MV-4-11 (cell line): ENCODE measurements around the gene GSTM4.

ENCODE experiments used
- DNase-seq: peaks from one replicate; lab custom pipeline; 2025; lab: John Stamatoyannopoulos, UW

GSTM4 gene

DNA sequence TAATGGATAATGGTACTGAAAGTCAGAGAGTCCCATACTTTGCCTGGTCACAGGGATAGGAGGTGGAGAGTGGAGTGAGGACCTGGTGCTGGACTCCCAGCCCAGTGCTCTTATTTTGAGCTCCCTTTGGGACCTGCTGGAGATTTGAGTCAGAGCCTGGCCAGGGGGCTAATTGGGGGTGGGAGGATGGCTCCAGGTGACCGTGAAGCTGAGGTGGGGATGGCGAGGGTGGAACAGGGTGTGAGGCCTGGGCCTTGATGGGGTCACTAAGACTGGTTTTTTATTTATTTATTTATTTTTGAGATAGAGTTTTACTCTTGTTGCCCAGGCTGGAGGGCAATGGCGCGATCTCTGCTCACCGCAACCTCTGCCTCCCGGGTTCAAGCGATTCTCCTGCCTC is 18.5 kb upstream of the GSTM4 start:
- DNase-seq, result no peak

DNA sequence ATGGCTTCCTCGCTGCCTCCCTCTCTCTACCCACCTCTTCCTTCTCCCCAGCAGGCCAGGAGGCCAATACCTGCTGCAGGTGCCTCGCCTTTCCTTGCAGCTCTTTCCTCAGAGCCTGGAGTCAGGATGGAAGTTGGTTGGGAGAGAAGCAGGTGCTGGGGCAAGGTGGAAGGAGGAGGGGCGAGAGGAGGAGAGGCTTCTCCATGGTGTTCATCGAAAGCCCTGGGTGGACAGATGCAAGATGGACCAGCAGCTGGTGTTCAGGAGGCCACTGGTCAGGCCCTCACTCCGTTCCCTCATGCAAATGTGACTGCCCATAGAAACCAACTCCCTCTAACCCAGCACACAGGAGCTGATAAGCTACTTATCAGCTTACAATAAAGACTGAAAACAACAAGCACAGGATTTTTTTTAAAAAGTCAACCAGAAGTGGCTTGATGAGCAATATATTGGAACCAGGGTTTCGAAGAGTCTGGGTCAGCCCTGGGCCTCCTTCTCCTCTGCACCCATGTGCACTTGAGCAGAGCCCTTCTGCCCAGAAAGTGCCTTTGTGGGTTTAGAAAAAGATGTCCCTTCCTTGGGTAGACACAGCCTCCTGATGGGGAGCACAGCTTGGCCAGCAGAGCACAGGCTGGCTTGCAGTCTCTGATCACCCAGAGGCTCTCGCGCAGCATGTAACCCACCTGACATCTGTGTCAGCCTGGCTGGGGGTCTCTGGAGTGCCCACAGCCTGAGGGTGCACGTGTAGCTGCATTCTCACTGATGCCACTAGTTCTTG is 16.6 kb upstream of the GSTM4 start:
- DNase-seq, result no peak

GRCh38 chr1:109639841-109640184 is 16.1 kb upstream of the GSTM4 start:
- DNase-seq, result no peak

GRCh38 chr1:109640285-109640865 is 15.5 kb upstream of the GSTM4 start:
- DNase-seq, result peak; percentile 59

DNA sequence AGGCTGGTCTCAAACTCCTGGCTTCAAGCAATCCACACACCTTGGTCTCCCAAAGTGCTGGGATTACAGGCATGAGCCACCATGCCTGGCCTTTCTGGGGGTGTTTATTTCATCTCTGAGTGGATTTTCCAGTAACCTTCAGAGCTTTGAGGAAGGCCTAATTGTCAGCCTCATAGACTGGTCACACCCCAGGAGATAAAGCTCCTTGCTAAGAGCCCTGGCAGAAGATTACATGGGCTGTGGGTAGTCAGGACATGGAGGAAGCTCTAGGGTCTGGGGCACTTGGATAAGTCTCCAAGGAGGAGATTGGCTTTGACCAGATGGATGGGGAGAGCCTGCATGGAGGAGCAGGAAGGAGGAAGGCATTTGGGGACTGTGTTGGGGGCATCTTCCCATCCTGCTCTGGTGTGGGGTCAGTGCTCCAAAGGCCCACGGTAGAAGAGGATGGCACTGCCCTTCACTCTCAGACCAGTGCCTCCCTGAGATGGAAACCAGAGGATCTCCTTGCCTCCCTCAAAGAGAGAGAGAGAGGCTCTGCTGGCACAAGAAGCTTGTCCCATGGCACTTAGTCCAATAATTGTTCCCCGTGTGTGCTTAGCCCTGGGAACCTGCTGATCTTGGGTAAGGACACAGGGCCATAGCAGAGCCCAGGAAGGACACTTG is 14.7 kb upstream of the GSTM4 start:
- DNase-seq, result no peak

GRCh38 chr1:109641861-109642260 is 14.0 kb upstream of the GSTM4 start:
- DNase-seq, result no peak

GRCh38 chr1:109642626-109643025 is 13.3 kb upstream of the GSTM4 start:
- DNase-seq, result no peak

DNA sequence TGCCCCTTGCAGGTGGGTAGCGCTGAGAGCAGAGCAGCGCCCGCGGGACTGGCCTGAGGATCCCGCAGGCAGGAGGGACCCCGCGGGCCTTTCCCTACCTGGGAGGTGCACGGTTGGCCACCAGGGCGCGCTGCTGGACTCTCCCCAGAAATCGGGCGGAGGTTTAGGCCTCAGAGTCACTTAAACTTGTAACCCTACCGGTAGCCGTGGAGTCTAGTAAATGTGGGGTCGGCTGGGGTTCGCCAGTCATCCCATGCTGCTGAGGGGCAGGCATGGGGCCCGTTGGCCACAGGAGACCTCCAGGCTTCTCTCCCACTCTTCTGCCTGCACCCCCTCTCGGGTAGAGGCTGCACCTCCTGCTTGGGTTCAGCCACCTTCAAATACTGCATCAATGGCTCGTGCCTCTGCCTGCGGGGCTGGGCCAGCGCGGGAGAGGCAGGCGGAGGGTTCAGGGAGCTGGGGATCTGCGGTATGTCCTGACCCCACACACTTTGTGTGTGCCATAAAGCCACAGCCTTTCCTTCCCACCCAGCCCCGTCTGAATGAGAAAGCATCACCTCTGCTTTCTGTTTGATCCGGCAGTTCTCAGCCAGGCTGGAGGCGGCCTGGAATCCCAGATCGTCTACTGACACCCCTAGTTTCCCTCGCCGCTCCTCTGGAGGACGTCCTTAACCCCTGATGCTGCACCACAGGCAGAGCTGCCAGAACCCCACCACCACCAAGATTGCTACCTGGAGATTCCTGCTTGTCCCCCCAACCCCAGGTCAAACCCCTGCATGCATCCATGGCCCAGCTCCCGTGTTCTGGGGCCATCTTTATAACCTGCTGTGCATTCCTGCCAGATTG is 12.3 kb upstream of the GSTM4 start:
- DNase-seq, result peak; percentile 59

DNA sequence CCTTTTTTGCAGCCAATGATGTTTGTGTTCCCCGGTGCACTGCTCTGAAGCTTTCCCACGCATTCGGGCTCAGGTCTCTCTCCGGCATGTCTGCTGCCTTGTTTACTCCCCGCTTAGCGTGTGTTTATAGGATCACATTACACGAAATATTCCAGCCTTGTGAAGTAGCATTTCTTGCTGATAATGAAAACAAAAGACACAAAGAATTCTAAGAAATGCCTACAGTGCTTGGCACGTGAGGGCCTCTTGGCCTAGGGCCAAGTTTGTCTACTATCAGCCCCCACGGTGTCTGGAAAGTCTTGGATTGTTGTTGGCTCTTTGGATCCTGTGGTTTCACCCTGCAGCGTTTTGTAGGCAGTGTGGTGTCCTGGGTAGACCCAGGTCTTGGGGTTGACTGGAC is 11.2 kb upstream of the GSTM4 start:
- DNase-seq, result no peak

GRCh38 chr1:109649491-109649914 is 6.4 kb upstream of the GSTM4 start:
- DNase-seq, result peak; percentile 8

GRCh38 chr1:109650609-109651008 is 5.3 kb upstream of the GSTM4 start:
- no peak for DNase-seq

DNA sequence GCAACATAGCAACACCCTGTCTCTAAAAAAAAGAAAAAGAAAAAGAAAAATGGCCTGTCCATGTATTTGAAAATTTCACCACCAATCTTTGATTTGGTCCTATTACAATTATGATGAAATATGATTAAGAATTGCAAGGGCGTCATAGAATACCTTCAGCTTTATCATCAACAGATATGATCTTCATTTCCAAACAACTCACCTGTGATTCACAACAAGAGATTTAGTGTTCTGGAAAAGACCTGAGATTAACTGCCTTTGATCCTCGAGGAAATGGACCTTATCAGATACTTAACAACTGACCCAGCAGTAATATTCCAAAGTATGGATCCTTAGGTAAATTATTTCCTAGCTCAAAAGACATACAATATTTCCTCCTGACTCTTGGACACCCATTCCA is 3.5 kb upstream of the GSTM4 start:
- no peak for DNase-seq

- no peak for DNase-seq
Observed at GRCh38 chr1:109653306-109653705, 2.6 kb upstream of the GSTM4 start.

- DNase-seq, result no peak
Observed at GRCh38 chr1:109654519-109654918, 1.4 kb upstream of the GSTM4 start.

- DNase-seq, result no peak
Observed at GRCh38 chr1:109657395-109657794, 1.5 kb downstream of the GSTM4 start.

DNA sequence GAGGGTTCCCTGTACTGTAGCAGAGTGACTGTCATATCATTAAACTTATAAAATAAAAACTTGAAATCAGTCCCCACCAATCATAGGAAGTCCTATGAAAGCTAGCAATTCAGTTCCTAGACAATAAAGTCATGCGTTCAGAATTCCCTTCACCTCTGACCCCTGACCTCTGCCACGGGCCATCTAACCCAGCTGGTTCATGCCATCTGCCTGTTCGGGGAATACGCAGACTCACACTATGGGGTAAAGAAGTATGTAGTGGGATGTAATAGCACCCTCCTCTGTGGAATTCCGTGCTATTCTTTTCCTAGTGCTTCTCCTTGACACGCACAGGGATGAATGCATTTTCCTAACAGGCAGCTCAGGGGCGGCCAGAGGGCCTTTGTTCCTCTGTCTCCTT is 2.1 kb downstream of the GSTM4 start:
- DNase-seq, result no peak

DNA sequence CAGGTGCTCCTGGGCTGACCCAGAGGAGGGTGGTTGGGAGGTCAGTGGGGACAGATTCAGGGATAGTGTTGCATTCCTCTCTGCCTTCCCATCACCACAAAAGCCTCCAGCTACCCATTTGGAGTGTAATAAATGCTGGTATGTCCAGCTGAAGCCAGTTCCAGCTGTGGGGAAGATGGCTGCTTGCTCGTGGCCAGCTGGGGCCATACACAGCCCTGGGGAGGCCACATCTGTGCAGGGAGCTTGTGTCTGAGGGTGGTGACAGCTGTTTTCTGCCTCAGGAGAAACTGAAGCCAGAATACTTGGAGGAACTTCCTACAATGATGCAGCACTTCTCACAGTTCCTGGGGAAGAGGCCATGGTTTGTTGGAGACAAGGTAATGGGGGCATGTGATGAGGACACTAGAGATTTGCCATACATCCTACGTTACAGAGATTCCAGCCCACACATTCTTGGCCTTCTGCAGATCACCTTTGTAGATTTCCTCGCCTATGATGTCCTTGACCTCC is 2.7 kb downstream of the GSTM4 start:
- peak; percentile 27 for DNase-seq

DNA sequence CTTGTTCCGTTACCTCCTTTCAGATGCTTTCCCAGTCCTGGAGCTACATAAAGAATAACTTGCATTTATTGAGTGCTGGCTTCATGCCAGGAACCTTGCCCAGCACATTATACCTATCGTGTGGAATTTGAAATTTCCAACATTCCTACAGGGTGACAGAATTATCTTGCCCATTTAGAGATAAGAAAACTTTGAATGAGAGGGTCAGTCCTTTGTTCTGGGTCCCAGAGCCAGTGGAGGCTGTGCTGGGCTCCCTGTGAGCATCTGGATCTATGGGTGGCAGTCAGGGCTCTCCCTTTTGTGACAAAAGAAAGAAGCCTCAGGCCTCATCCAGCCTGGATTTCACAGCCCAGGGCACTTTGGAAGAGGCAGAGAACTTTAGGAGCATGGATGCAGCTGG is 3.2 kb downstream of the GSTM4 start:
- no peak for DNase-seq

DNA sequence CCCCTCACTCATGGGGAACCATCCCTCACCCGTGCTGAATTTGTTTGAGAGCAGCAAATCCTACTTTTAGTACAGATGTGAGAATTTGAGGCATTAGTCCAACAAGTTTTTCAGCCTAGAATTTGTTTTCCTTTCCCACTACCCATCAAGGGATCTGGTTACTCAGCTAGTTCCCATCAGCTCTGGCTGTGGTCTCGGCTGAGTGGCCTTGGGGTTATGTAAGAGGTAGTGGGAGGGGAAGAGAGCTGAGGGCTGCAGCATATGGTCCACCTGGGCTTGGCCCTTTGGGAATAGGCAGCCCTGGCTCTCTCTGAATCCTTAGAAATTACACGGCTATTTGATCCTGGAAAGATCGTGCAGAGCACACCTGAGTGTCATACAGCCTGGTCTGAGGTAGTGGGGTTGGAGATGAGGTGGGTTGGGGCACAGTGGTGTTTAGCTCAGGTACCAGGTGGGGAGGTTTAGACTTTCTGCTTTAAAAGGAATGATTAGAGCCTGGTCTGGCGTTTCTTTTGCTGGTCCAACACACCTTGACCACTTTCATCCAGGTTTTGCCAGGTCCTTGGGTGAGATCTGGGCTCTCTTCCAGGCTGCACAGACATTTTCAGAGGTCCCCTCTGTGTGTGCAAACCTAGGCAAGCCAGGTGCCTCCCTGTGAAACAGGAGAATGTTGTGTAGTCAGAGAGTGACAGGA is 4.2 kb downstream of the GSTM4 start:
- peak; percentile 65 for DNase-seq

GRCh38 chr1:109660691-109661026 is 4.8 kb downstream of the GSTM4 start:
- DNase-seq, result peak; percentile 61

- no peak for DNase-seq
Observed at GRCh38 chr1:109661391-109661790, 5.5 kb downstream of the GSTM4 start.

DNA sequence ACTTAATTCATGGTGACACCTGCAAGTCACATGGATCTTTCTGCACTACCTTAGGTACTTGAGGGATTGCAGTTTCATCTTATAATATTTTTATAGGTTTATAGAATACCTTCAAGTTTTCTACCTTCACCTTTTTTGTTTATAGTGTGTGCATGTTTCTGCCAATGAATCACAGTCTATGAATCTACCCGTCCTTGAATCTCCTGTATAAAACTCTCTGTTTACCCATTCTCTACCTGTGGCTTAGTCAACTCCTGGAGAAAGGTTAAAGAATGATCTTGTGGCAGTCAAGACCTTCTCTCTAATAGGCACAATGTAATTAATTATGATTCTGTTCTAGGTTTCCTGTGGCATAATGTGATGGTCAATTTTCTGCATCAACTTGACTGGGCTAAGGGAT is 8.8 kb downstream of the GSTM4 start:
- no peak for DNase-seq
